SK-N-SH treated with all-trans-retinoic acid at 6 μM for 48 hours (cell line): Measurements from ENCODE around the gene ASTN2.

Experiments used
- ATAC-seq: fragments of 200-7000 bp; cut with Tn5 transposase; 3 replicates; pipeline ENCODE4 v1.9.1; 2020; ENCODE audit warnings: mild to moderate bottlenecking, moderate library complexity
- ARNTL ChIP-seq: fragments of 450-650 bp; formaldehyde crosslinking; IDR thresholded peaks from 2 replicates; pipeline ENCODE4 v1.5.0; 2020; ENCODE audit warnings: low read depth, mild to moderate bottlenecking, moderate library complexity, borderline replicate concordance
- BACH2 ChIP-seq: fragments of 250-450 bp; sonication (Bioruptor Pico); IDR thresholded peaks from 2 replicates; pipeline ENCODE4 v1.9.0; 2021; ENCODE audit warnings: mild to moderate bottlenecking, borderline replicate concordance
- CSDC2 ChIP-seq: fragments of 250-450 bp; sonication (Bioruptor Pico); IDR thresholded peaks from 2 replicates; pipeline ENCODE4 v1.5.0; 2020; ENCODE audit warnings: mild to moderate bottlenecking, moderate library complexity
- CSRNP3 ChIP-seq: fragments of 250-450 bp; sonication (Bioruptor Pico); IDR thresholded peaks from 2 replicates; pipeline ENCODE4 v1.5.1; 2021; ENCODE audit warnings: mild to moderate bottlenecking, moderate library complexity
- ESRRG ChIP-seq: fragments of 250-450 bp; sonication (Bioruptor Pico); IDR thresholded peaks from 2 replicates; pipeline ENCODE4 v1.6.1; 2021; ENCODE audit warnings: mild to moderate bottlenecking
- GLIS3 ChIP-seq: fragments of 250-450 bp; sonication (Bioruptor Pico); IDR thresholded peaks from 2 replicates; pipeline ENCODE4 v1.5.0; 2020; ENCODE audit warnings: mild to moderate bottlenecking, moderate library complexity
- ISL1 ChIP-seq: fragments of 250-450 bp; sonication (Bioruptor Pico); IDR thresholded peaks from 2 replicates; pipeline ENCODE4 v2.1.2; 2022; ENCODE audit warnings: mild to moderate bottlenecking, moderate library complexity
- OSR1 ChIP-seq: fragments of 250-450 bp; sonication (Bioruptor Pico); IDR thresholded peaks from 2 replicates; pipeline ENCODE4 v1.8.0; 2022; ENCODE audit warnings: moderate library complexity, mild to moderate bottlenecking, inconsistent platforms
- POU6F1 ChIP-seq: fragments of 250-450 bp; sonication (Bioruptor Pico); IDR thresholded peaks from 2 replicates; pipeline ENCODE4 v1.8.0; 2021; ENCODE audit warnings: low read depth, mild to moderate bottlenecking, moderate library complexity, borderline replicate concordance
- PPARA ChIP-seq: fragments of 250-450 bp; sonication (Bioruptor Pico); IDR thresholded peaks from 2 replicates; pipeline ENCODE4 v1.5.0; 2020; ENCODE audit warnings: mild to moderate bottlenecking, borderline replicate concordance
- RARB ChIP-seq: fragments of 250-450 bp; sonication (Bioruptor Pico); IDR thresholded peaks from 2 replicates; pipeline ENCODE4 v1.8.0; 2021; ENCODE audit warnings: mild to moderate bottlenecking, moderate library complexity
- TCF4 ChIP-seq: fragments of 250-450 bp; sonication (Bioruptor Pico); IDR thresholded peaks from 2 replicates; pipeline ENCODE4 v1.8.0; 2021; ENCODE audit warnings: mild to moderate bottlenecking, moderate library complexity, borderline replicate concordance
- TOX ChIP-seq: fragments of 250-450 bp; sonication (Bioruptor Pico); IDR thresholded peaks from 2 replicates; pipeline ENCODE4 v1.8.0; 2021; ENCODE audit warnings: mild to moderate bottlenecking, moderate library complexity, borderline replicate concordance
- ZC3H10 ChIP-seq: fragments of 250-450 bp; sonication (Bioruptor Pico); IDR thresholded peaks from 2 replicates; pipeline ENCODE4 v1.5.1; 2021; ENCODE audit warnings: mild to moderate bottlenecking, moderate library complexity
- ZFP3 ChIP-seq: fragments of 250-450 bp; sonication (Bioruptor Pico); IDR thresholded peaks from 2 replicates; pipeline ENCODE4 v1.5.0; 2020; ENCODE audit warnings: mild to moderate bottlenecking, moderate library complexity
- ZFP30 ChIP-seq: fragments of 450-650 bp; formaldehyde crosslinking; IDR thresholded peaks from 2 replicates; pipeline ENCODE4 v1.5.0; 2022; ENCODE audit warnings: mild to moderate bottlenecking, moderate library complexity
- ZNF565 ChIP-seq: fragments of 450-650 bp; formaldehyde crosslinking; conservative IDR thresholded peaks from 2 replicates; pipeline ENCODE4 v1.5.0; 2020; ENCODE audit warnings: low read depth, mild to moderate bottlenecking, moderate library complexity
- ZNF70 ChIP-seq: fragments of 450-650 bp; formaldehyde crosslinking; IDR thresholded peaks from 2 replicates; pipeline ENCODE4 v1.5.0; 2020; ENCODE audit warnings: mild to moderate bottlenecking, moderate library complexity
- ZNF8 ChIP-seq: fragments of 450-650 bp; formaldehyde crosslinking; IDR thresholded peaks from 2 replicates; pipeline ENCODE4 v1.5.0; 2020; ENCODE audit warnings: mild to moderate bottlenecking, moderate library complexity
- TF ChIP-seq, protein P1 (sequence below): fragments of 250-450 bp; sonication (Bioruptor Pico); IDR thresholded peaks from 2 replicates; pipeline ENCODE4 v1.5.0; 2020; ENCODE audit warnings: mild to moderate bottlenecking, moderate library complexity
- TF ChIP-seq, protein P2 (sequence below): fragments of 250-450 bp; sonication (Bioruptor Pico); IDR thresholded peaks from 2 replicates; pipeline ENCODE4 v1.8.0; 2020; ENCODE audit warnings: mild to moderate bottlenecking, moderate library complexity, borderline replicate concordance
- TF ChIP-seq, protein P3 (sequence below): fragments of 250-450 bp; sonication (Bioruptor Pico); IDR thresholded peaks from 2 replicates; pipeline ENCODE4 v1.5.1; 2020; ENCODE audit warnings: low read depth, mild to moderate bottlenecking, moderate library complexity

ASTN2 gene

GRCh38 chr9:116700279-116700678 lies 714.6 kb downstream of the ASTN2 start:
- ATAC-seq = no peak
- TF ChIP-seq, protein P1, sequence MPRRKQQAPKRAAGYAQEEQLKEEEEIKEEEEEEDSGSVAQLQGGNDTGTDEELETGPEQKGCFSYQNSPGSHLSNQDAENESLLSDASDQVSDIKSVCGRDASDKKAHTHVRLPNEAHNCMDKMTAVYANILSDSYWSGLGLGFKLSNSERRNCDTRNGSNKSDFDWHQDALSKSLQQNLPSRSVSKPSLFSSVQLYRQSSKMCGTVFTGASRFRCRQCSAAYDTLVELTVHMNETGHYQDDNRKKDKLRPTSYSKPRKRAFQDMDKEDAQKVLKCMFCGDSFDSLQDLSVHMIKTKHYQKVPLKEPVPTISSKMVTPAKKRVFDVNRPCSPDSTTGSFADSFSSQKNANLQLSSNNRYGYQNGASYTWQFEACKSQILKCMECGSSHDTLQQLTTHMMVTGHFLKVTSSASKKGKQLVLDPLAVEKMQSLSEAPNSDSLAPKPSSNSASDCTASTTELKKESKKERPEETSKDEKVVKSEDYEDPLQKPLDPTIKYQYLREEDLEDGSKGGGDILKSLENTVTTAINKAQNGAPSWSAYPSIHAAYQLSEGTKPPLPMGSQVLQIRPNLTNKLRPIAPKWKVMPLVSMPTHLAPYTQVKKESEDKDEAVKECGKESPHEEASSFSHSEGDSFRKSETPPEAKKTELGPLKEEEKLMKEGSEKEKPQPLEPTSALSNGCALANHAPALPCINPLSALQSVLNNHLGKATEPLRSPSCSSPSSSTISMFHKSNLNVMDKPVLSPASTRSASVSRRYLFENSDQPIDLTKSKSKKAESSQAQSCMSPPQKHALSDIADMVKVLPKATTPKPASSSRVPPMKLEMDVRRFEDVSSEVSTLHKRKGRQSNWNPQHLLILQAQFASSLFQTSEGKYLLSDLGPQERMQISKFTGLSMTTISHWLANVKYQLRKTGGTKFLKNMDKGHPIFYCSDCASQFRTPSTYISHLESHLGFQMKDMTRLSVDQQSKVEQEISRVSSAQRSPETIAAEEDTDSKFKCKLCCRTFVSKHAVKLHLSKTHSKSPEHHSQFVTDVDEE (CRISPR knock-in tag) = no peak
- TF ChIP-seq ZNF70 (CRISPR knock-in tag) (no peak), BACH2 (CRISPR knock-in tag) (no peak), ESRRG (CRISPR knock-in tag) (no peak), TOX (CRISPR knock-in tag) (no peak), ZNF8 (CRISPR knock-in tag) (no peak), PPARA (CRISPR knock-in tag) (no peak), ZC3H10 (CRISPR knock-in tag) (no peak), CSDC2 (CRISPR knock-in tag) (no peak), GLIS3 (CRISPR knock-in tag) (no peak), POU6F1 (CRISPR knock-in tag) (no peak)
- TF ChIP-seq, all 23 proteins: peak for 0

- no peak for ATAC-seq
- no peak for TF ChIP-seq ZFP30
- TF ChIP-seq OSR1 (CRISPR knock-in tag) = no peak
- no peak for TF ChIP-seq ARNTL (CRISPR knock-in tag)
- TF ChIP-seq GLIS3 (CRISPR knock-in tag) = no peak
- TF ChIP-seq, protein P2, sequence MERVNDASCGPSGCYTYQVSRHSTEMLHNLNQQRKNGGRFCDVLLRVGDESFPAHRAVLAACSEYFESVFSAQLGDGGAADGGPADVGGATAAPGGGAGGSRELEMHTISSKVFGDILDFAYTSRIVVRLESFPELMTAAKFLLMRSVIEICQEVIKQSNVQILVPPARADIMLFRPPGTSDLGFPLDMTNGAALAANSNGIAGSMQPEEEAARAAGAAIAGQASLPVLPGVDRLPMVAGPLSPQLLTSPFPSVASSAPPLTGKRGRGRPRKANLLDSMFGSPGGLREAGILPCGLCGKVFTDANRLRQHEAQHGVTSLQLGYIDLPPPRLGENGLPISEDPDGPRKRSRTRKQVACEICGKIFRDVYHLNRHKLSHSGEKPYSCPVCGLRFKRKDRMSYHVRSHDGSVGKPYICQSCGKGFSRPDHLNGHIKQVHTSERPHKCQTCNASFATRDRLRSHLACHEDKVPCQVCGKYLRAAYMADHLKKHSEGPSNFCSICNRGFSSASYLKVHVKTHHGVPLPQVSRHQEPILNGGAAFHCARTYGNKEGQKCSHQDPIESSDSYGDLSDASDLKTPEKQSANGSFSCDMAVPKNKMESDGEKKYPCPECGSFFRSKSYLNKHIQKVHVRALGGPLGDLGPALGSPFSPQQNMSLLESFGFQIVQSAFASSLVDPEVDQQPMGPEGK (CRISPR knock-in tag) = no peak
- TF ChIP-seq, protein P1 (CRISPR knock-in tag) = no peak
- TF ChIP-seq ZNF565 (CRISPR knock-in tag) = no peak
- TF ChIP-seq, protein P3, sequence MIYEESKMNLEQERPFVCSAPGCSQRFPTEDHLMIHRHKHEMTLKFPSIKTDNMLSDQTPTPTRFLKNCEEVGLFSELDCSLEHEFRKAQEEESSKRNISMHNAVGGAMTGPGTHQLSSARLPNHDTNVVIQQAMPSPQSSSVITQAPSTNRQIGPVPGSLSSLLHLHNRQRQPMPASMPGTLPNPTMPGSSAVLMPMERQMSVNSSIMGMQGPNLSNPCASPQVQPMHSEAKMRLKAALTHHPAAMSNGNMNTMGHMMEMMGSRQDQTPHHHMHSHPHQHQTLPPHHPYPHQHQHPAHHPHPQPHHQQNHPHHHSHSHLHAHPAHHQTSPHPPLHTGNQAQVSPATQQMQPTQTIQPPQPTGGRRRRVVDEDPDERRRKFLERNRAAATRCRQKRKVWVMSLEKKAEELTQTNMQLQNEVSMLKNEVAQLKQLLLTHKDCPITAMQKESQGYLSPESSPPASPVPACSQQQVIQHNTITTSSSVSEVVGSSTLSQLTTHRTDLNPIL (CRISPR knock-in tag) = no peak
- no peak for TF ChIP-seq CSDC2 (CRISPR knock-in tag)
- no peak for TF ChIP-seq BACH2 (CRISPR knock-in tag)
- no peak for TF ChIP-seq ZFP3 (CRISPR knock-in tag)
Measured at GRCh38 chr9:116697887-116698286, 717.0 kb downstream of the ASTN2 start.

GRCh38 chr9:116697362-116697761 lies 717.5 kb downstream of the ASTN2 start:
- no peak for ATAC-seq
- no peak for TF ChIP-seq ZFP3 (CRISPR knock-in tag)
- no peak for TF ChIP-seq ZC3H10 (CRISPR knock-in tag)
- TF ChIP-seq RARB (CRISPR knock-in tag) = no peak
- no peak for TF ChIP-seq ZNF8 (CRISPR knock-in tag)
- TF ChIP-seq GLIS3 (CRISPR knock-in tag) = no peak
- no peak for TF ChIP-seq BACH2 (CRISPR knock-in tag)
- no peak for TF ChIP-seq ISL1 (CRISPR knock-in tag)
- no peak for TF ChIP-seq CSRNP3 (CRISPR knock-in tag)
- TF ChIP-seq TCF4 (CRISPR knock-in tag) = no peak
- no peak for TF ChIP-seq PPARA (CRISPR knock-in tag)
- no peak for TF ChIP-seq TOX (CRISPR knock-in tag)
- TF ChIP-seq, protein P2 (CRISPR knock-in tag) = no peak
- TF ChIP-seq ESRRG (CRISPR knock-in tag) = no peak
